ENCODE results near the gene HELQ.

HELQ gene

GRCh38 chr4:83369831-83370639 is 85.6 kb downstream of the HELQ start:
- H3K9me3 ChIP-seq = no peaks in the 10 kb centered on the region
- no peaks in the 10 kb centered on the region for H3K27me3 ChIP-seq
- H3K4me1 ChIP-seq (ENCODE audit: control insufficient read depth in 1 of 2, insufficient read depth in 1 of 2, low read depth in 1 of 2, low read length in 1 of 2) = no peaks in the 10 kb centered on the region
- no peaks in the 10 kb centered on the region for H3K36me3 ChIP-seq
- no peak overlapping the region for H3K4me3 ChIP-seq (ENCODE audit: low read depth in 1 of 2, low read length in 1 of 2)
- TF ChIP-seq CTCF (IDR thresholded peaks at IDR 0.05) = no peak
- no peak overlapping the region for H3K27ac ChIP-seq

- no peak overlapping the region for H3K4me3 ChIP-seq (ENCODE audit: low read depth in 1 of 2, low read length in 1 of 2)
- TF ChIP-seq CTCF (IDR thresholded peaks at IDR 0.05) = no peak
Observed at GRCh38 chr4:83364312-83364711, 91.3 kb downstream of the HELQ start.

GRCh38 chr4:83362492-83363329 is 92.9 kb downstream of the HELQ start:
- no peaks in the 10 kb centered on the region for H3K27me3 ChIP-seq
- no peaks in the 10 kb centered on the region for H3K4me1 ChIP-seq (ENCODE audit: control insufficient read depth in 1 of 2, insufficient read depth in 1 of 2, low read depth in 1 of 2, low read length in 1 of 2)
- no peaks in the 10 kb centered on the region for H3K36me3 ChIP-seq
- no peak for TF ChIP-seq CTCF (IDR thresholded peaks at IDR 0.05)
- no peak overlapping the region for H3K4me3 ChIP-seq (ENCODE audit: low read depth in 1 of 2, low read length in 1 of 2)
- H3K9me3 ChIP-seq = no peaks in the 10 kb centered on the region
- H3K27ac ChIP-seq = no peak overlapping the region

More at GRCh38 chr4:83364312-83364711, 91.3 kb downstream of the HELQ start:
- no peaks in the 10 kb centered on the region for H3K9me3 ChIP-seq
- H3K36me3 ChIP-seq = no peaks in the 10 kb centered on the region
- no peaks in the 10 kb centered on the region for H3K4me1 ChIP-seq (ENCODE audit: control insufficient read depth in 1 of 2, insufficient read depth in 1 of 2, low read depth in 1 of 2, low read length in 1 of 2)
- H3K27ac ChIP-seq = no peak overlapping the region
- no peaks in the 10 kb centered on the region for H3K27me3 ChIP-seq

- no peak overlapping the region for H3K27ac ChIP-seq
- H3K27me3 ChIP-seq = no peaks in the 10 kb centered on the region
- H3K9me3 ChIP-seq = no peaks in the 10 kb centered on the region
- H3K4me1 ChIP-seq (ENCODE audit: control insufficient read depth in 1 of 2, insufficient read depth in 1 of 2, low read depth in 1 of 2, low read length in 1 of 2) = no peaks in the 10 kb centered on the region
- H3K36me3 ChIP-seq = no peaks in the 10 kb centered on the region
- no peak for TF ChIP-seq CTCF (IDR thresholded peaks at IDR 0.05)
- no peak overlapping the region for H3K4me3 ChIP-seq (ENCODE audit: low read depth in 1 of 2, low read length in 1 of 2)
Observed at GRCh38 chr4:83361416-83362103, 94.1 kb downstream of the HELQ start.

GRCh38 chr4:83360018-83360417 is 95.6 kb downstream of the HELQ start:
- Histone ChIP-seq H3K9me3 (no peaks in the 10 kb centered on the region), H3K36me3 (no peaks in the 10 kb centered on the region), H3K4me3 (ENCODE audit: low read depth in 1 of 2, low read length in 1 of 2) (no peak overlapping the region), H3K27me3 (no peaks in the 10 kb centered on the region), H3K4me1 (ENCODE audit: control insufficient read depth in 1 of 2, insufficient read depth in 1 of 2, low read depth in 1 of 2, low read length in 1 of 2) (no peaks in the 10 kb centered on the region), H3K27ac (no peak overlapping the region)
- no peak for TF ChIP-seq CTCF (IDR thresholded peaks at IDR 0.05)

Measured in neutrophil (primary cell).